HK-2 (cell line): ENCODE measurements around the gene MCTS1.
A peak's percentile ranks its signal among the peaks of the same experiment; 100 is the strongest.
"Not testable (repeated sequence)": the region's sequence is repeated elsewhere in the genome, so short reads cannot be mapped to it uniquely, and the experiment has no call there.

Source experiments
- DNase-seq: peaks from one replicate; pipeline ENCODE4 v3.0.0-alpha.2; 2018; ENCODE audit not compliant: unreplicated experiment

Gene MCTS1

GRCh38 chrX:120603707-120604360, at the start of gene MCTS1:
Gene MCTS1, plus strand, starts transcription at chrX:120604101. Its CDS starts 136 bp downstream, at chrX:120604237.
- peak; percentile 81 for DNase-seq

- no peak for DNase-seq
Measured at GRCh38 chrX:120556251-120556650, 47.6 kb upstream of the MCTS1 start.

GRCh38 chrX:120559804-120560203, 44.1 kb upstream of the MCTS1 start:
- no peak for DNase-seq

GRCh38 chrX:120560405-120560841, 43.5 kb upstream of the MCTS1 start:
- DNase-seq = no peak

GRCh38 chrX:120560842-120561633, 42.9 kb upstream of the MCTS1 start, which contains the start of gene CUL4B:
Gene CUL4B, minus strand, starts transcription at chrX:120560962. Its CDS starts 324 bp downstream, at chrX:120560638.
- DNase-seq = peak; percentile 89

DNA sequence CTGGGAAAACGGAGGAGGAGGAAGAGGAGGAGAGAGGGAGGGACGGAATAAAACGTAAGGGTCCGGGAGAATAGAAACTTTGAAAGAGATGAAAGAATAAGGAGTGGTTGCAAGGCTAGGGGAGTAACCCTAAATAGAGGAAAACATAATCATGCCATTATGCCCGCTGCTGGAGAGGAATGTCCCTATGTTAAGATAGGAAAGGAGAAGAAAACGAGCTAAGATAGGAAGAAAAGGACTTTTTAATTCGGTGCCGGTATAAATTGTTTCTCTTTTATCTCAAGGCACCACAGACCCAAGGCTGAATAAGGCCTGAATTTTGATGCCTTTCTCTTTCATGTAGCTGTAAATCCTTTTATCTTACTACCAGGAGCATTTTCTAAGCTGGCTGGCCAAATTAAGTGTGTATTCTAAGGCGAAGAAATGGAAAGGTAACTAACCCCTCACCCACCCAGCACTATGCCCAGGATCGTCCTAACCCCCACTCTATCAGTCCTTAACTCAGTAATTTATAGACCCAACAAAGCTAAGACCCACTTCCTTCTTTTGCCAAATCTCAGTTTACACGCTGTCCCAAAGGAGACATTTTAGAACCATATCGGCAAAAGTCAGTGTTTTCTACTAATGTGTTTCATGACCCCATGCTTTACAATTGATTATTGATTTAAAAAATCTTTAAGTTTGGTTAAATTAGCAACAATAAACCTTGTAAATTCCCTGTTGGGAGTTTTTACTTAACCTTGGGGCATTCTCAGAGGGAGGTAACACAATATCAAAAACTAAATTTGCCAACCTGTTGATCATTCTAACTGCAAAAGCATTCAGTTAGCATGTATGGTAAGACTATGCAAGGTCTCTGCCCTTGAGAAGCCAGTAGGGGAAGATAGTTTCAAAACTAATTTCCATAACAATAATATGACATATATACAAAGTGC, 42.0 kb upstream of the MCTS1 start:
- DNase-seq = no peak

DNA sequence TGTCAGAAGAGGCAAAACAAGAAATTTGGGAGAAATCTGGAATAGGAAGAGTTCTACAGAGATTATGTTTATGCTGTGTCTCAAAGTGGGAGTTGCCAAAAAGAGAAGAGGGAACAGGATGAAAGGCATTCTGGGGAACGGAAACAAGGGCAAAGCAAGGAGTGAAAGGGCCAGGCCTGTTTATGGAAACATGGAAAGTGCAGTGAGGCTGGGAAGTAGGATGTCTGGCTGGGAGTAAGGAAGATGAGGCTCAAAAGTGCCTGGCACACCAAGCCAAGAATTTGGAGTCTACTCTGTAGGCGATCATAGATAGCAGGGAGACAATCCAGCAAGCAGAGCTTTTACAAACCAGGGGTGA, 41.4 kb upstream of the MCTS1 start:
- DNase-seq = no peak

- no peak for DNase-seq
Measured at GRCh38 chrX:120564925-120565324, 39.0 kb upstream of the MCTS1 start.

DNA sequence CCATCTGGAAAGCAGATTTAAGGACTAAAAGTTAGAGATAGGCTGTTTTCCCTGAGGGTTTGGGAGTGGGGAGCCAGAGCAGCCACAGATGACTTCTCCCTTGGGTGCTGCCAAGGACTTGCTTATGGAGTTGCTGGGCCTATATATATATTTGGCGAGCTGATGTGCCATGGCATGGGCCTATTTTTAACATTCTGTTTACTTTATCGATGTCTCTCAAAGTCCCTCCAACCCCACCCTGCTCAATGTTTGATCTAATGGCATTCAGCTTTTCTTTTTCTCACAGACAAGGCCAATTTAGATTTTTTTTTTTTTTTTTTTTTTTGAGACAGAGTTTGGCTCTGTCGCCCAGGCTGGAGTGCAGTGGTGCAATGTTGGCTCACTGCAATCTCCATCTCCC, 37.1 kb upstream of the MCTS1 start:
- no peak for DNase-seq

DNA sequence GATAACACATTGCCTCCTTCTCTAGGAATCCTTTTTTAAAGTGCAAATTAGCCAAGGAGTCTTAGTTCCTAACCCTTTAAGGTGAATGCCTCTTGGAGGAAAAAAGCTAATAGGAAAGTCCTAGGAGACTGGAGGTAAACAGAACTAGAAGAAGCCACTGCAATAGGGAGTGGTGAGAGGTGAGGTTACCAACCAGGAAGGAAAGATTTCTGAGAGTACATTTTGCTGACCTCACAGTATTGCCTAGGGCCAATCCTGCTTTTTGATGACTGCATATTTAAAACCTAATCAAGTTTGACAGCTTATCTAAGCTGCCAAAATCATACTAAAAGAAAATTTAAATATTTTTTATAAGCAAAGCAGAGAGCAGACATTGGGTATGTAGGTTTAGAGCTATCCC, 35.9 kb upstream of the MCTS1 start:
- no peak for DNase-seq

GRCh38 chrX:120568609-120569008, 35.3 kb upstream of the MCTS1 start:
- no peak for DNase-seq

- no peak for DNase-seq
Measured at GRCh38 chrX:120570011-120570600, 33.8 kb upstream of the MCTS1 start.

DNA sequence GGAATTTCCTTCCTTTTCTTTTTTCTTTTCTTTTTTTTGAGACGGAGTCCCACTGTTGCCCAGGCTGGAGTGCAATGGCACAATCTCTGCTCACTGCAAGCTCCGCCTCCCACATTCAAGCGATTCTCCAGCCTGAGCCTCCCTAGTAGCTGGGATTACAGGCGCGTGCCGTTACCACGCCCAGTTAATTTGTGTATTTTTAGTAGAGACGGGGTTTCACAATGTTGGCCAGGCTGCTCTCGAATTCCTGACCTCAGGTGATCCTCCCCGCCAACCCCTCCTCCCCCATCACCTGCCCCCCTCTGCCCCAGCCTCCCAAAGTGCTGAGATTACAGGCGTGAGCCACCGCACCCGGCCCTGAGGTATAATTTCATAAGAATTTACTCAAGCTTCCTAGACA, 30.1 kb upstream of the MCTS1 start:
- not testable (repeated sequence) for DNase-seq

DNA sequence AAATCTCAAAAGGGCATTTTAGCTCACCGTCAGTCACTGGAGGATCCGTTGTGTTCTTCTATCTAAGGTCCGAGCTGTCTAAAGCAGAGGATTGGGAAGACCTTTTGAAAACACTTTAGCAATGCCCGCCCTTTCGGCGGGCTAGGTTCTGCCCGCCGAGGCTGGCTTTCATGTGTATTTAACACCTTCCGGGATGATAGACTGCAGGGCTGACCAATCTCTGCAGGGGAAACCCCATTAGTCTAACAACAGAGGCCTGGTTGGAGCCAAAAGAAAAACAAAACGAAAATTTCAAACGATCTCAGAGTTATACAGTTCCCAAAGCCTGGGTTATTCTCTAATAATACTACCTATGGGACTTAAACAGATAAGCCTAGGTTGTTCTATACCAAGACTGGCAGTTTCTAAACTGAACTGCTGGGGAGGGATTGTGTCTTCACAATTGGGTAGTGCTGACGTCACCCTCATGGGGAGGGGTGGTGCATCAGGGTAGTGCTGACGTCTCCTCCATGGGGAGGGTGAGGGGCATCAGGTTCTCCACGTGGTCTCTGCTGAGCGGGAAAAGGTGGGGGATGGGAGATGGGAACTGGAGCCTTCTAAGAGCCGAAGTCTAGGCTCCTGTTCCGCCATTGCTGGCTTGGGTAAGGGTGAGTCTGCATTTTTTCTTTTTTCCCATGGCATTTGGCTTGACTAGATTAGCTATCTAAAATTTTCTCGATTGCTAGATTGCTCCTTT, 28.4 kb upstream of the MCTS1 start:
- no peak for DNase-seq

GRCh38 chrX:120585702-120586101, 18.2 kb upstream of the MCTS1 start:
- no peak for DNase-seq

DNA sequence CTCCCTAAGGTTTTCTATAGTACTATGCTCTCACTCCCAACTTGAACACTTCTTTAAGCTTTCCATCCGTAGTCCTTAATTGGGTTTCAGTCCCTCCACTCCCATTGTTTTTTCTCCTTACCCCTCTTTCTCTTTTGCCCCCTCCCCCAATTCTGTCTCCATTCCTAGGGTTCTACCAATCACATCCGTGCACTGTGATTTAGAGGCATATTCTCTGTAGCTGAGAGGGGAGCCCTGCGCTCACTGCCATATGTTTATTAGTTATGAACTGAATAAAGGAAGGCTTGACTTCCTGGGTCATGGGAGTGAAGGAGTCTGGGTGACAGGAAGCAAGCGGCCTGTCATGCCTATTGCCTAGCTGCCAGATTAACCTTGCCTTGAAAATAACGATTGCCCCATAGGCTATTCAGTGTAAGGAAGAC, 471 bp downstream of the MCTS1 start:
- DNase-seq = peak; percentile 16

DNA sequence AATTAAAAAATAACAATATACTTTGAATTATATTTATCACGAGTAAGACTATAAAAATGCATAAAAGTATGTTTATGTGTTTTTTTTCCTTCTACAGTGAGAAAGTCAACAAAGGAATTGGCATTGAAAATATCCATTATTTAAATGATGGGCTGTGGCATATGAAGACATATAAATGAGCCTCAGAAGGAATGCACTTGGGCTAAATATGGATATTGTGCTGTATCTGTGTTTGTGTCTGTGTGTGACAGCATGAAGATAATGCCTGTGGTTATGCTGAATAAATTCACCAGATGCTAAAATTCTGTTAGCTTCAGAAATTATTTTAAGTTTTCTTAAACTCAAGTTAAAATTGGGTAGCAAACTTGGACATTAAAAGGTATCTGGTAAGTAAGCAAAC, 8.2 kb downstream of the MCTS1 start:
- no peak for DNase-seq

GRCh38 chrX:120614816-120615215, 10.9 kb downstream of the MCTS1 start:
- DNase-seq = no peak

GRCh38 chrX:120617996-120618630, 14.2 kb downstream of the MCTS1 start:
- no peak for DNase-seq

DNA sequence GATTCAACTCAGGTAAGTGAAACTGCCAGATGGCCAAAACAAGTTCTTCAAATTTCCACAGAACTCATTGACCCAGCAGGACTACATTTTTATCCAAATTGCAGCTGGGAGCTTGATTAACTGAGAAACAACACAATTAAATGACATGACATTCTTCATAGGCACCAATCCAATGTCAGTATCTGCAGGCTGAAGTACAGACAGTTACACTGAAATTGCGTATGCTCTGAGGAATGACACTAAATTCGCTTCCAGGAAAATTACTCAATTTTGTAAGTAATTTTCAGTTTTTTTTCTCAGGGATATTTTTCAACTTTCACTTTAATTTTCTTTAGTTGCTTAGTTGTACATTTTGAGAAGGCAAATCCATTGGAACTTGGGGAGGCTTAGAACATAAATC, 21.5 kb downstream of the MCTS1 start:
- DNase-seq = no peak
